ENCODE results near the gene PEPD.

DNA sequence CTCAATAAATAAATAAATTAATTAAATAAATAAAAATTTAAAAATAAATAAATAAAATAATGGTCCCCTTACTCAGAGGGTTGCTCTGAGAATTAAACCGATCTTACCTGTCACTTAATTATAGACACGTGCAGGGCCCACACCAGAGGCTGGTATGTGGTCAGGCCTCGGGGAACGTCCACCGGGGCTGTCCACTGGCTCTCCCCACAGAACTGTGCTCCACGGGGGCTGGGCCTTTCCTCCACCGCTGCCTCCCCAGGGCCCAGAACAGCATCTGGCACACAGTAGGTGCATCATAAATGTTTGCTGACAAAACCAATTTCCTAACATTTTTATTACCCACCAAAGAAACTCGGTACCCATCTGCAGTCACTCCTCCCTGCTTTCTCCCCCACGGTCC, 78.9 kb downstream of the PEPD start:
- TF ChIP-seq CTCF (IDR thresholded peaks at IDR 0.05; ENCODE audit: insufficient read depth, low read length, poor library complexity, severe bottlenecking): no peak
- no peak for TF ChIP-seq EZH2phosphoT487 (conservative IDR thresholded peaks at IDR 0.05; ENCODE audit: low read length)
